NCI-H2107 treated with DMSO at 0.1 percent for 48 hours (cell line): Measurements from ENCODE around the gene MSMP.

ENCODE experiments used
- DNase-seq: peaks from one replicate; lab custom pipeline; 2025; ENCODE audit not compliant: unreplicated experiment; lab: John Stamatoyannopoulos, UW

MSMP gene

GRCh38 chr9:35754264-35754663 lies at the start of gene MSMP:
TSS of gene MSMP (minus strand) at chr9:35754276. CDS start at chr9:35754129, 147 bp downstream.
- no peak for DNase-seq

GRCh38 chr9:35801328-35802128 lies 47.5 kb upstream of the MSMP start:
- DNase-seq = no peak

GRCh38 chr9:35800530-35800929 lies 46.5 kb upstream of the MSMP start:
- DNase-seq = no peak

- DNase-seq = no peak
Measured at GRCh38 chr9:35798658-35799374, 44.7 kb upstream of the MSMP start.

- no peak for DNase-seq
Measured at GRCh38 chr9:35797311-35798109, 43.4 kb upstream of the MSMP start.

- no peak for DNase-seq
Measured at GRCh38 chr9:35795695-35796094, 41.6 kb upstream of the MSMP start.

GRCh38 chr9:35793461-35793860 lies 39.4 kb upstream of the MSMP start:
- DNase-seq = no peak

- no peak for DNase-seq
Measured at GRCh38 chr9:35792826-35793225, 38.8 kb upstream of the MSMP start.

GRCh38 chr9:35792024-35792813 lies 38.1 kb upstream of the MSMP start:
- no peak for DNase-seq

- no peak for DNase-seq
Measured at GRCh38 chr9:35791297-35791921, 37.3 kb upstream of the MSMP start, which contains the start of gene NPR2. TSS of gene NPR2 (plus strand) at chr9:35791591. CDS start at chr9:35792409, 818 bp downstream.

- DNase-seq = peak; percentile 79
Measured at GRCh38 chr9:35790385-35791296, 36.6 kb upstream of the MSMP start.

- DNase-seq = no peak
Measured at GRCh38 chr9:35790025-35790384, 35.9 kb upstream of the MSMP start.

GRCh38 chr9:35789541-35789940 lies 35.5 kb upstream of the MSMP start:
- peak; percentile 25 for DNase-seq

GRCh38 chr9:35783418-35783817 lies 29.3 kb upstream of the MSMP start:
- DNase-seq = no peak

- no peak for DNase-seq
Measured at GRCh38 chr9:35781066-35781465, 27.0 kb upstream of the MSMP start.

- no peak for DNase-seq
Measured at GRCh38 chr9:35778496-35778895, 24.4 kb upstream of the MSMP start.

GRCh38 chr9:35776018-35776417 lies 21.9 kb upstream of the MSMP start:
- DNase-seq = peak; percentile 92

GRCh38 chr9:35774907-35775635 lies 21.0 kb upstream of the MSMP start:
- DNase-seq = peak; percentile 40

- no peak for DNase-seq
Measured at GRCh38 chr9:35771943-35772342, 17.9 kb upstream of the MSMP start.
